ENCODE measurements around the gene SIGLEC9. TPM values are rescaled to one million over a fixed set of nuclear protein-coding genes. Genes with fewer than 3 reads are reported as not detected.

The SIGLEC9 gene
- total RNA-seq, 1 donor from 2014 or later, result 0.82 TPM

DNA sequence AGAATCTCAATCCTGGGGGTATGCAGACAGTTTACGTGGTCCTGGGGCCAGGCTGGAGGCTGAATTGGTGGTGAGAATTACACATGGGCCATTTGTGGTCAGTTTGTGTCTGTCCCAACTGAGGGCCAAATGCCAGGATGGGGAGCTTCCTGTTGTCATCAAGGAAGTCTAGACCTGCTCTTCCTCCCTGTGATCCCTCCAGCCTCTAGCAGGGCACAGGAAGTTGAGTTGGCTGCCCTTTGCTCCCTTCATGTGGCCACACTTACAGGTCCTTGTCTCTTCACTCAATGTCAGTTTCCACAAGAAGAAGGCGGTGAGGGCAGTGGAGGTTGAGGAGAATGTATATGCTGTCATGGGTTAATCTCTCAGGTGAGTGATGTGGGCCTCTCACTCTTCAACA lies 47.5 kb downstream of the SIGLEC9 start:
- no peak overlapping the region for H3K27ac Mint-ChIP-seq (ENCODE audit: unreplicated experiment)
- no peaks in the 10 kb centered on the region for H3K4me1 Mint-ChIP-seq (ENCODE audit: unreplicated experiment)
- no peak overlapping the region for H3K4me3 Mint-ChIP-seq (ENCODE audit: unreplicated experiment)
- no peak for DNase-seq (ENCODE audit: low spot score)
- no peaks in the 10 kb centered on the region for H3K27me3 Mint-ChIP-seq (ENCODE audit: unreplicated experiment)
- H3K9me3 Mint-ChIP-seq (ENCODE audit: unreplicated experiment), result no peaks in the 10 kb centered on the region
- no peaks in the 10 kb centered on the region for H3K36me3 Mint-ChIP-seq (ENCODE audit: low read depth, unreplicated experiment)
- TF ChIP-seq, protein P1, sequence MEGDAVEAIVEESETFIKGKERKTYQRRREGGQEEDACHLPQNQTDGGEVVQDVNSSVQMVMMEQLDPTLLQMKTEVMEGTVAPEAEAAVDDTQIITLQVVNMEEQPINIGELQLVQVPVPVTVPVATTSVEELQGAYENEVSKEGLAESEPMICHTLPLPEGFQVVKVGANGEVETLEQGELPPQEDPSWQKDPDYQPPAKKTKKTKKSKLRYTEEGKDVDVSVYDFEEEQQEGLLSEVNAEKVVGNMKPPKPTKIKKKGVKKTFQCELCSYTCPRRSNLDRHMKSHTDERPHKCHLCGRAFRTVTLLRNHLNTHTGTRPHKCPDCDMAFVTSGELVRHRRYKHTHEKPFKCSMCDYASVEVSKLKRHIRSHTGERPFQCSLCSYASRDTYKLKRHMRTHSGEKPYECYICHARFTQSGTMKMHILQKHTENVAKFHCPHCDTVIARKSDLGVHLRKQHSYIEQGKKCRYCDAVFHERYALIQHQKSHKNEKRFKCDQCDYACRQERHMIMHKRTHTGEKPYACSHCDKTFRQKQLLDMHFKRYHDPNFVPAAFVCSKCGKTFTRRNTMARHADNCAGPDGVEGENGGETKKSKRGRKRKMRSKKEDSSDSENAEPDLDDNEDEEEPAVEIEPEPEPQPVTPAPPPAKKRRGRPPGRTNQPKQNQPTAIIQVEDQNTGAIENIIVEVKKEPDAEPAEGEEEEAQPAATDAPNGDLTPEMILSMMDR (IDR thresholded peaks at IDR 0.05; ENCODE audit: unreplicated experiment), result no peak

DNA sequence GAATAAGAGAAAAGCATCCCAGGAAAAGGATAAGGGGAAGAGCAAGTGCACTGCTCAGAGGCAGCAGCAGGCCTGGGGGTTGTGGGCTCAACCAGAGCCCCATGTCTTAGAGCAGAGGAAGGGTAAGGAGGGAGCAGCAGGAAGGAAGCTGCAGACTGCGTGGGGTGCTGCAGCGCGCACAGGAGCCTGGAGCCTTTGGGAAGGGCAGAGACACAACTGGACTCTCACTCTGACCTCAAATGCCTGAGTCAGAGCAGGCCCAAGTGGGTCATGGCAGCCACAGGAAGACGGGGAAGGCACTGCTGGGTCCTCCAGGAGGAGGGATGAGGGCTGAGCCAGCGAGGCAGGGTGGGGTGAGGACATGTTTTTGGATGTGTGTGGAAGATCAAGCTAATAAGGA lies 49.0 kb downstream of the SIGLEC9 start:
- TF ChIP-seq, protein P1 (IDR thresholded peaks at IDR 0.05; ENCODE audit: unreplicated experiment), result no peak
- Mint-ChIP-seq H3K36me3 (ENCODE audit: low read depth, unreplicated experiment) (no peaks in the 10 kb centered on the region), H3K9me3 (ENCODE audit: unreplicated experiment) (no peaks in the 10 kb centered on the region), H3K4me1 (ENCODE audit: unreplicated experiment) (peaks cover 4% of the 10 kb centered on the region), H3K27ac (ENCODE audit: unreplicated experiment) (no peak overlapping the region), H3K27me3 (ENCODE audit: unreplicated experiment) (no peaks in the 10 kb centered on the region), H3K4me3 (ENCODE audit: unreplicated experiment) (no peak overlapping the region)
- DNase-seq (ENCODE audit: low spot score), result no peak

DNA sequence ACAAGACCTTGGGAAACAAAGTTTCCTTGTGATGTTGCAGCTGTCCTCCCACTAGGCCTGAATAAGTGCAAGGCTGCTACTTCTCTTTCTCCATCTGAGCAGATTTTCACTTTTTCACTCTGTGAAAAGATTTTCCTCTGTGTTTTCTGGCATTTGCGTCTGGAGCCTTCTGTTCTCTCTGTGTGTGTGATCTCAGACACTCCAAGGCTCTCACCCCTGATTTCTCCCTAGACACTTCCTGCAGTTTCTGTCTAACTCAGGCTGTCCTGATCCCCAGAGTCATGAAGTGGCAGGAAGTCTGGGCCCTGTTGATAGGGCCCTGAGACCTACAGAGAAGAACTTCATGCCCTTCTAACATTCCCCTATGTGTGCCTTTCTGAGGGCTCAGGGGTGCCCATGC lies 54.5 kb downstream of the SIGLEC9 start:
- Mint-ChIP-seq H3K9me3 (ENCODE audit: unreplicated experiment) (no peaks in the 10 kb centered on the region), H3K4me1 (ENCODE audit: unreplicated experiment) (peaks cover 15% of the 10 kb centered on the region), H3K27ac (ENCODE audit: unreplicated experiment) (peak overlapping the region; percentile 61), H3K27me3 (ENCODE audit: unreplicated experiment) (peaks cover 3% of the 10 kb centered on the region), H3K36me3 (ENCODE audit: low read depth, unreplicated experiment) (no peaks in the 10 kb centered on the region), H3K4me3 (ENCODE audit: unreplicated experiment) (peak overlapping the region; percentile 13)
- TF ChIP-seq, protein P1 (IDR thresholded peaks at IDR 0.05; ENCODE audit: unreplicated experiment), result no peak
- peak; percentile 10 for DNase-seq (ENCODE audit: low spot score)

Other genes starting within 250 kb of the SIGLEC9 start
- not detected for gene KLK4, start 213.5 kb upstream of the SIGLEC9 start, total RNA-seq (ENCODE audit: unreplicated experiment)
- not detected for gene KLK5, start 171.9 kb upstream of the SIGLEC9 start, total RNA-seq (ENCODE audit: unreplicated experiment)
- 0.67 TPM for gene KLK6, start 155.3 kb upstream of the SIGLEC9 start, total RNA-seq (ENCODE audit: unreplicated experiment)
- not detected for gene KLK7, start 141.0 kb upstream of the SIGLEC9 start, total RNA-seq (ENCODE audit: unreplicated experiment)
- gene KLK8, start 123.3 kb upstream of the SIGLEC9 start, total RNA-seq (ENCODE audit: unreplicated experiment), result not detected
- gene KLK10, start 105.2 kb upstream of the SIGLEC9 start, total RNA-seq (ENCODE audit: unreplicated experiment), result 11.1 TPM
- gene KLK11, start 98.3 kb upstream of the SIGLEC9 start, total RNA-seq (ENCODE audit: unreplicated experiment), result not detected
- gene KLK12, start 89.9 kb upstream of the SIGLEC9 start, total RNA-seq (ENCODE audit: unreplicated experiment), result not detected
- 0.67 TPM for gene KLK13, start 59.8 kb upstream of the SIGLEC9 start, total RNA-seq (ENCODE audit: unreplicated experiment)
- gene KLK14, start 42.0 kb upstream of the SIGLEC9 start, total RNA-seq (ENCODE audit: unreplicated experiment), result not detected
- gene CTU1, start 16.5 kb upstream of the SIGLEC9 start, total RNA-seq (ENCODE audit: unreplicated experiment), result 5.4 TPM
- gene SIGLEC7, start 17.4 kb downstream of the SIGLEC9 start, total RNA-seq (ENCODE audit: unreplicated experiment), result not detected
- 21.7 TPM for gene CD33, start 100.2 kb downstream of the SIGLEC9 start, total RNA-seq (ENCODE audit: unreplicated experiment)
- gene SIGLECL1, start 126.2 kb downstream of the SIGLEC9 start, total RNA-seq (ENCODE audit: unreplicated experiment), result 2.8 TPM
- gene IGLON5, start 186.7 kb downstream of the SIGLEC9 start, total RNA-seq (ENCODE audit: unreplicated experiment), result 114 TPM
- gene VSIG10L, start 217.2 kb downstream of the SIGLEC9 start, total RNA-seq (ENCODE audit: unreplicated experiment), result 5.9 TPM
- gene ETFB, start 241.5 kb downstream of the SIGLEC9 start, total RNA-seq (ENCODE audit: unreplicated experiment), result 55.1 TPM
- gene CLDND2, start 244.1 kb downstream of the SIGLEC9 start, total RNA-seq (ENCODE audit: unreplicated experiment), result not detected
- gene NKG7, start 247.7 kb downstream of the SIGLEC9 start, total RNA-seq (ENCODE audit: unreplicated experiment), result not detected

All from endothelial cell (in vitro differentiated cells).